IPS-18c (cell line): ENCODE results near the gene CCDC116.
"Not testable (repeated sequence)": the region's sequence is repeated elsewhere in the genome, so short reads cannot be mapped to it uniquely, and the experiment has no call there.

Experiments
- H3K4me3 ChIP-seq: 2 replicates; pipeline ENCODE4 v1.7.0; 2013; ENCODE audit warnings: low read depth, mild to moderate bottlenecking, low read length, moderate library complexity; ENCODE audit not compliant: insufficient read depth
- H3K9me3 ChIP-seq: one replicate; pipeline ENCODE4 v1.6.1; 2013; ENCODE audit warnings: mild to moderate bottlenecking, low read length, moderate library complexity; ENCODE audit not compliant: control insufficient read depth, insufficient read depth

The CCDC116 gene

GRCh38 chr22:21624880-21625791 is 7.4 kb upstream of the CCDC116 start:
- peaks cover 4% of the 10 kb centered on the region for H3K9me3 ChIP-seq

GRCh38 chr22:21626073-21626734 is 6.4 kb upstream of the CCDC116 start:
- Histone ChIP-seq H3K4me3 (no peak overlapping the region), H3K9me3 (peaks cover 4% of the 10 kb centered on the region)

More at GRCh38 chr22:21624880-21625791, 7.4 kb upstream of the CCDC116 start:
- H3K4me3 ChIP-seq: no peak overlapping the region

GRCh38 chr22:21626735-21627469 is 5.7 kb upstream of the CCDC116 start:
- H3K4me3 ChIP-seq: no peak overlapping the region
- H3K9me3 ChIP-seq: peaks cover 6% of the 10 kb centered on the region

- H3K9me3 ChIP-seq: peaks cover 6% of the 10 kb centered on the region
- peak overlapping the region; percentile 99 for H3K4me3 ChIP-seq
Observed at GRCh38 chr22:21628386-21629254, 3.9 kb upstream of the CCDC116 start.

GRCh38 chr22:21629255-21630149 is 3.1 kb upstream of the CCDC116 start, which contains the start of gene YDJC:
Gene YDJC, minus strand, starts transcription at chr22:21630022. Its CDS starts 8 bp downstream, at chr22:21630014.
- Histone ChIP-seq H3K9me3 (peaks cover 6% of the 10 kb centered on the region), H3K4me3 (peak within 1 kb of the TSS; percentile 99)

- Histone ChIP-seq H3K4me3 (no peak overlapping the region), H3K9me3 (peaks cover 6% of the 10 kb centered on the region)
Observed at GRCh38 chr22:21631025-21631424, 1.5 kb upstream of the CCDC116 start.

- H3K4me3 ChIP-seq: no peak overlapping the region
- H3K9me3 ChIP-seq: peaks cover 6% of the 10 kb centered on the region
Observed at GRCh38 chr22:21632931-21633330, 371 bp downstream of the CCDC116 start.

- Histone ChIP-seq H3K4me3 (no peak overlapping the region), H3K9me3 (peaks cover 6% of the 10 kb centered on the region)
Observed at GRCh38 chr22:21633481-21633880, 921 bp downstream of the CCDC116 start.

- Histone ChIP-seq H3K4me3 (no peak overlapping the region), H3K9me3 (peaks cover 6% of the 10 kb centered on the region)
Observed at GRCh38 chr22:21634081-21634480, 1.5 kb downstream of the CCDC116 start.

- peaks cover 4% of the 10 kb centered on the region for H3K9me3 ChIP-seq
- H3K4me3 ChIP-seq: no peak overlapping the region
Observed at GRCh38 chr22:21634844-21635243, 2.3 kb downstream of the CCDC116 start.

- H3K9me3 ChIP-seq: peaks cover 4% of the 10 kb centered on the region
- no peak overlapping the region for H3K4me3 ChIP-seq
Observed at GRCh38 chr22:21635771-21636510, 3.4 kb downstream of the CCDC116 start.

- Histone ChIP-seq H3K9me3 (peaks cover 2% of the 10 kb centered on the region), H3K4me3 (no peak overlapping the region)
Observed at GRCh38 chr22:21636629-21637218, 4.2 kb downstream of the CCDC116 start.

GRCh38 chr22:21637450-21637849 is 4.9 kb downstream of the CCDC116 start:
- not testable (repeated sequence) for H3K4me3 ChIP-seq

GRCh38 chr22:21639359-21639758 is 6.8 kb downstream of the CCDC116 start:
- Histone ChIP-seq H3K9me3 (peaks cover 2% of the 10 kb centered on the region), H3K4me3 (no peak overlapping the region)

More at GRCh38 chr22:21637450-21637849, 4.9 kb downstream of the CCDC116 start:
- not testable (repeated sequence) for H3K9me3 ChIP-seq

GRCh38 chr22:21640810-21641209 is 8.2 kb downstream of the CCDC116 start:
- no peak overlapping the region for H3K4me3 ChIP-seq

More at GRCh38 chr22:21640810-21641209, 8.2 kb downstream of the CCDC116 start:
- peaks cover 2% of the 10 kb centered on the region for H3K9me3 ChIP-seq
